ENCODE data around the gene SLC49A3. TPM values are rescaled to one million over a fixed set of nuclear protein-coding genes. Genes with fewer than 3 reads are reported as not detected.

The SLC49A3 gene
- total and polyA plus RNA-seq, 2 of the 13 experiments (the other 11 are each of a cell fraction or from before 2014, with no cell fraction given) = 0.07 to 0.17 TPM

DNA sequence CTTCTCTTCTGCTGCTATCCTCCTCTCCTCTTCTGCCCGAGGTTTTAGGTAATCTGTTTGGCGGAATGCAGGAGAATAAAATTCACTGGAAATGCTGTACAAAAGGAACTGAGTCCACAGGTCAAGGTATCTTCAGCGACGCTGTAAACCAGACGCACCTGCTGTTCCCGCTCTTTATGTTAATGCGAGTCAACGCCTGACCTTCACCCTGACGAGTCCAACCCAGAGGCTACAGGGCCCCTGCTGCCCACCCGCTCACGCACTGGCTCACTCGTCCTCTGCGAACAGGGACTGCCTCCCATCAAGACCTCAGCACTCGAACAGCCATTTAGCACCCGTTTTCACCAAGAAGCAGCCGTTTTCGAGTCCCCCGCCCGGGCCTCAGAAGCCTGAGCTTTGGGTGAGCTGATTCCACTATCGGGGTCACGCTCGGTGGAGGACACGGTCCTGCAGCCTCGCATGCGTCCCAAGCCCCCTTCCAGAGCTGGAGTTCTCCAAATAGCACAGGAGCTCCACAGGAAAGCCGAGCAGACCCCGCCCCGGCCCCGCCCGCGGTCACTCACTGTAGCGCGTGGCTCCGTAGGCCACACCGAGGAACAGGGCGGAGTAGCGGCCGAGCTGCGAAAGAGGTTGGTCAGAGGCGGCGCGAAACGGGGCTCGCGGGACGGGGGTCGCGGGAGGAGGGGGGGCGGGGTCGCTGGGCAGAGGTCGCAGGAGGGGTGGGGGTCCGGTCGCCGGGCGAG, 15.4 kb downstream of the SLC49A3 start (continued):
- TF ChIP-seq, protein P1, sequence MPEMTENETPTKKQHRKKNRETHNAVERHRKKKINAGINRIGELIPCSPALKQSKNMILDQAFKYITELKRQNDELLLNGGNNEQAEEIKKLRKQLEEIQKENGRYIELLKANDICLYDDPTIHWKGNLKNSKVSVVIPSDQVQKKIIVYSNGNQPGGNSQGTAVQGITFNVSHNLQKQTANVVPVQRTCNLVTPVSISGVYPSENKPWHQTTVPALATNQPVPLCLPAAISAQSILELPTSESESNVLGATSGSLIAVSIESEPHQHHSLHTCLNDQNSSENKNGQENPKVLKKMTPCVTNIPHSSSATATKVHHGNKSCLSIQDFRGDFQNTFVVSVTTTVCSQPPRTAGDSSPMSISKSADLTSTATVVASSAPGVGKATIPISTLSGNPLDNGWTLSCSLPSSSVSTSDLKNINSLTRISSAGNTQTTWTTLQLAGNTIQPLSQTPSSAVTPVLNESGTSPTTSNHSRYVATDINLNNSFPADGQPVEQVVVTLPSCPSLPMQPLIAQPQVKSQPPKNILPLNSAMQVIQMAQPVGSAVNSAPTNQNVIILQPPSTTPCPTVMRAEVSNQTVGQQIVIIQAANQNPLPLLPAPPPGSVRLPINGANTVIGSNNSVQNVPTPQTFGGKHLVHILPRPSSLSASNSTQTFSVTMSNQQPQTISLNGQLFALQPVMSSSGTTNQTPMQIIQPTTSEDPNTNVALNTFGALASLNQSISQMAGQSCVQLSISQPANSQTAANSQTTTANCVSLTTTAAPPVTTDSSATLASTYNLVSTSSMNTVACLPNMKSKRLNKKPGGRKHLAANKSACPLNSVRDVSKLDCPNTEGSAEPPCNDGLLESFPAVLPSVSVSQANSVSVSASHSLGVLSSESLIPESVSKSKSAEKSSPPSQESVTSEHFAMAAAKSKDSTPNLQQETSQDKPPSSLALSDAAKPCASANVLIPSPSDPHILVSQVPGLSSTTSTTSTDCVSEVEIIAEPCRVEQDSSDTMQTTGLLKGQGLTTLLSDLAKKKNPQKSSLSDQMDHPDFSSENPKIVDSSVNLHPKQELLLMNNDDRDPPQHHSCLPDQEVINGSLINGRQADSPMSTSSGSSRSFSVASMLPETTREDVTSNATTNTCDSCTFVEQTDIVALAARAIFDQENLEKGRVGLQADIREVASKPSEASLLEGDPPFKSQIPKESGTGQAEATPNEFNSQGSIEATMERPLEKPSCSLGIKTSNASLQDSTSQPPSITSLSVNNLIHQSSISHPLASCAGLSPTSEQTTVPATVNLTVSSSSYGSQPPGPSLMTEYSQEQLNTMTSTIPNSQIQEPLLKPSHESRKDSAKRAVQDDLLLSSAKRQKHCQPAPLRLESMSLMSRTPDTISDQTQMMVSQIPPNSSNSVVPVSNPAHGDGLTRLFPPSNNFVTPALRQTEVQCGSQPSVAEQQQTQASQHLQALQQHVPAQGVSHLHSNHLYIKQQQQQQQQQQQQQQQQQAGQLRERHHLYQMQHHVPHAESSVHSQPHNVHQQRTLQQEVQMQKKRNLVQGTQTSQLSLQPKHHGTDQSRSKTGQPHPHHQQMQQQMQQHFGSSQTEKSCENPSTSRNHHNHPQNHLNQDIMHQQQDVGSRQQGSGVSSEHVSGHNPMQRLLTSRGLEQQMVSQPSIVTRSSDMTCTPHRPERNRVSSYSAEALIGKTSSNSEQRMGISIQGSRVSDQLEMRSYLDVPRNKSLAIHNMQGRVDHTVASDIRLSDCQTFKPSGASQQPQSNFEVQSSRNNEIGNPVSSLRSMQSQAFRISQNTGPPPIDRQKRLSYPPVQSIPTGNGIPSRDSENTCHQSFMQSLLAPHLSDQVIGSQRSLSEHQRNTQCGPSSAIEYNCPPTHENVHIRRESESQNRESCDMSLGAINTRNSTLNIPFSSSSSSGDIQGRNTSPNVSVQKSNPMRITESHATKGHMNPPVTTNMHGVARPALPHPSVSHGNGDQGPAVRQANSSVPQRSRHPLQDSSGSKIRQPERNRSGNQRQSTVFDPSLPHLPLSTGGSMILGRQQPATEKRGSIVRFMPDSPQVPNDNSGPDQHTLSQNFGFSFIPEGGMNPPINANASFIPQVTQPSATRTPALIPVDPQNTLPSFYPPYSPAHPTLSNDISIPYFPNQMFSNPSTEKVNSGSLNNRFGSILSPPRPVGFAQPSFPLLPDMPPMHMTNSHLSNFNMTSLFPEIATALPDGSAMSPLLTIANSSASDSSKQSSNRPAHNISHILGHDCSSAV (CRISPR knock-in tag; IDR thresholded peaks at IDR 0.05; ENCODE audit: borderline replicate concordance) = no peak
- TF ChIP-seq GLI4 (CRISPR knock-in tag; IDR thresholded peaks at IDR 0.05; ENCODE audit: borderline replicate concordance) (no peak), JUNB (CRISPR knock-in tag; IDR thresholded peaks at IDR 0.05; ENCODE audit: borderline replicate concordance) (no peak), SMAD3 (CRISPR knock-in tag; IDR thresholded peaks at IDR 0.05) (no peak), HOXA5 (CRISPR knock-in tag; IDR thresholded peaks at IDR 0.05) (no peak), ISX (CRISPR knock-in tag; conservative IDR thresholded peaks at IDR 0.05) (no peak), ZNF30 (CRISPR knock-in tag; IDR thresholded peaks at IDR 0.05) (no peak), SALL2 (CRISPR knock-in tag; IDR thresholded peaks at IDR 0.05) (no peak), ZSCAN25 (CRISPR knock-in tag; IDR thresholded peaks at IDR 0.05) (no peak), ZNF451 (CRISPR knock-in tag; IDR thresholded peaks at IDR 0.05) (no peak), ZNF343 (CRISPR knock-in tag; IDR thresholded peaks at IDR 0.05) (no peak), NFRKB (IDR thresholded peaks at IDR 0.05) (no peak)
- TF ChIP-seq, protein P2, sequence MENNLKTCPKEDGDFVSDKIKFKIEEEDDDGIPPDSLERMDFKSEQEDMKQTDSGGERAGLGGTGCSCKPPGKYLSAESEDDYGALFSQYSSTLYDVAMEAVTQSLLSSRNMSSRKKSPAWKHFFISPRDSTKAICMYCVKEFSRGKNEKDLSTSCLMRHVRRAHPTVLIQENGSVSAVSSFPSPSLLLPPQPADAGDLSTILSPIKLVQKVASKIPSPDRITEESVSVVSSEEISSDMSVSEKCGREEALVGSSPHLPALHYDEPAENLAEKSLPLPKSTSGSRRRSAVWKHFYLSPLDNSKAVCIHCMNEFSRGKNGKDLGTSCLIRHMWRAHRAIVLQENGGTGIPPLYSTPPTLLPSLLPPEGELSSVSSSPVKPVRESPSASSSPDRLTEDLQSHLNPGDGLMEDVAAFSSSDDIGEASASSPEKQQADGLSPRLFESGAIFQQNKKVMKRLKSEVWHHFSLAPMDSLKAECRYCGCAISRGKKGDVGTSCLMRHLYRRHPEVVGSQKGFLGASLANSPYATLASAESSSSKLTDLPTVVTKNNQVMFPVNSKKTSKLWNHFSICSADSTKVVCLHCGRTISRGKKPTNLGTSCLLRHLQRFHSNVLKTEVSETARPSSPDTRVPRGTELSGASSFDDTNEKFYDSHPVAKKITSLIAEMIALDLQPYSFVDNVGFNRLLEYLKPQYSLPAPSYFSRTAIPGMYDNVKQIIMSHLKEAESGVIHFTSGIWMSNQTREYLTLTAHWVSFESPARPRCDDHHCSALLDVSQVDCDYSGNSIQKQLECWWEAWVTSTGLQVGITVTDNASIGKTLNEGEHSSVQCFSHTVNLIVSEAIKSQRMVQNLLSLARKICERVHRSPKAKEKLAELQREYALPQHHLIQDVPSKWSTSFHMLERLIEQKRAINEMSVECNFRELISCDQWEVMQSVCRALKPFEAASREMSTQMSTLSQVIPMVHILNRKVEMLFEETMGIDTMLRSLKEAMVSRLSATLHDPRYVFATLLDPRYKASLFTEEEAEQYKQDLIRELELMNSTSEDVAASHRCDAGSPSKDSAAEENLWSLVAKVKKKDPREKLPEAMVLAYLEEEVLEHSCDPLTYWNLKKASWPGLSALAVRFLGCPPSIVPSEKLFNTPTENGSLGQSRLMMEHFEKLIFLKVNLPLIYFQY (CRISPR knock-in tag; IDR thresholded peaks at IDR 0.05; ENCODE audit: borderline replicate concordance) = no peak
- TF ChIP-seq, protein P3, sequence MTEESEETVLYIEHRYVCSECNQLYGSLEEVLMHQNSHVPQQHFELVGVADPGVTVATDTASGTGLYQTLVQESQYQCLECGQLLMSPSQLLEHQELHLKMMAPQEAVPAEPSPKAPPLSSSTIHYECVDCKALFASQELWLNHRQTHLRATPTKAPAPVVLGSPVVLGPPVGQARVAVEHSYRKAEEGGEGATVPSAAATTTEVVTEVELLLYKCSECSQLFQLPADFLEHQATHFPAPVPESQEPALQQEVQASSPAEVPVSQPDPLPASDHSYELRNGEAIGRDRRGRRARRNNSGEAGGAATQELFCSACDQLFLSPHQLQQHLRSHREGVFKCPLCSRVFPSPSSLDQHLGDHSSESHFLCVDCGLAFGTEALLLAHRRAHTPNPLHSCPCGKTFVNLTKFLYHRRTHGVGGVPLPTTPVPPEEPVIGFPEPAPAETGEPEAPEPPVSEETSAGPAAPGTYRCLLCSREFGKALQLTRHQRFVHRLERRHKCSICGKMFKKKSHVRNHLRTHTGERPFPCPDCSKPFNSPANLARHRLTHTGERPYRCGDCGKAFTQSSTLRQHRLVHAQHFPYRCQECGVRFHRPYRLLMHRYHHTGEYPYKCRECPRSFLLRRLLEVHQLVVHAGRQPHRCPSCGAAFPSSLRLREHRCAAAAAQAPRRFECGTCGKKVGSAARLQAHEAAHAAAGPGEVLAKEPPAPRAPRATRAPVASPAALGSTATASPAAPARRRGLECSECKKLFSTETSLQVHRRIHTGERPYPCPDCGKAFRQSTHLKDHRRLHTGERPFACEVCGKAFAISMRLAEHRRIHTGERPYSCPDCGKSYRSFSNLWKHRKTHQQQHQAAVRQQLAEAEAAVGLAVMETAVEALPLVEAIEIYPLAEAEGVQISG (CRISPR knock-in tag; IDR thresholded peaks at IDR 0.05) = no peak
